Measurements from ENCODE around the gene KIF14.
A peak's percentile ranks its signal among the peaks of the same experiment; 100 is the strongest.

Gene KIF14

DNA sequence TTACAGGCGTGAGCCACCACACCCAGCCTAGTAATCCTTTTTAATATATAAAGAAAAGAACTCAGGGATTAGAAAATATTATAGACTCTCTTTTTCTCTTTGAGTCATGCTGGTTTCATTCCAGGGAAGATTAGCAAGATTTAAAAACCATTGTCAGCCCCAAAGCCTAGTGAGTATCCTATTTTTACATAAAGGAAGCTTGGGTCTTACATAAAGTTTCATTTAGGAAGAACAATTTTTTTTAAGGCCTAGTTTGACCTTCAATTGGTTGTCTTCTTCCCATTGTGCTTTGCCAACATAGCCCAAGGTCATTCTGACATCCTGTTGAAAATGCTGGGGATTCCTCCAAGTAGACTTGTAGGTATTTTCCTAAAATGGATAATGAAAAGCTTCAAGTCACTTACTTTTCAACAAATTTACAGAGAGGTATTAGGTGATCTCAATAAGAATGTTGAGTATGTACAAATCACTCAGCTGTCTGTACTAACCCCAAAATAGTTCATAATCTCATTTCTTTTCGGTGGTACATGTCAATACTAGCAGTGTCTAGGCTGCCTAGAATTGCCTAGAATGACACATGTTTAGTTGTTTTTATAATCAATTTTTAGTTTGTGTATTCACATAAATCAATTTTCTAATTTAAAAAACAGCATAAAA lies 4.3 kb upstream of the KIF14 start:
- Histone ChIP-seq H2AK5ac (ENCODE audit: low read length) (no peak overlapping the region), H3K79me1 (ENCODE audit: low read length) (no peaks in the 10 kb centered on the region), H2BK5ac (ENCODE audit: low read length) (no peak overlapping the region), H3K79me2 (ENCODE audit: control insufficient read depth, insufficient read depth, low read length) (peaks cover 2% of the 10 kb centered on the region), H3K27me3 (ENCODE audit: insufficient read depth, low read length, poor library complexity) (no peaks in the 10 kb centered on the region), H3K27ac (ENCODE audit: low read depth, low read length) (no peak overlapping the region), H3K56ac (ENCODE audit: low read length) (no peak overlapping the region), H3K4me1 (ENCODE audit: control insufficient read depth, low read depth, low read length) (no peaks in the 10 kb centered on the region), H2BK120ac (ENCODE audit: low read depth, low read length) (no peak overlapping the region), H2BK15ac (replicated peaks; ENCODE audit: low read depth) (no peak overlapping the region), H3K18ac (ENCODE audit: low read length) (no peak overlapping the region), H3K4me2 (ENCODE audit: low read length) (no peak overlapping the region), H3K36me3 (ENCODE audit: control insufficient read depth, insufficient read depth, low read length) (no peaks in the 10 kb centered on the region), H3K23ac (ENCODE audit: low read length) (no peak overlapping the region), H4K5ac (ENCODE audit: low read length) (no peak overlapping the region), H3K4me3 (ENCODE audit: low read length) (no peak overlapping the region), H4K8ac (ENCODE audit: low read depth, low read length) (no peak overlapping the region), H3K9ac (ENCODE audit: low read length) (no peak overlapping the region), H3K4ac (ENCODE audit: low read depth, low read length) (no peak overlapping the region)
- DNase-seq = peak; percentile 50
- WGBS (ENCODE audit: extremely low coverage, insufficient coverage, low lambda C conversion rate) = no CpG with 5 or more reads among the region's 2 CpGs

- H4K5ac ChIP-seq (ENCODE audit: low read length) = no peak overlapping the region
- peak overlapping the region; percentile 96 for H3K9ac ChIP-seq (ENCODE audit: low read length)
- H2AK5ac ChIP-seq (ENCODE audit: low read length) = no peak overlapping the region
- peak overlapping the region; percentile 97 for H3K4me3 ChIP-seq (ENCODE audit: low read length)
- H3K27ac ChIP-seq (ENCODE audit: low read depth, low read length) = peak overlapping the region; percentile 58
- no peak overlapping the region for H3K23ac ChIP-seq (ENCODE audit: low read length)
- H3K56ac ChIP-seq (ENCODE audit: low read length) = peak overlapping the region; percentile 99
- no peak for DNase-seq
- peak overlapping the region; percentile 28 for H3K4me2 ChIP-seq (ENCODE audit: low read length)
- no peaks in the 10 kb centered on the region for H3K36me3 ChIP-seq (ENCODE audit: control insufficient read depth, insufficient read depth, low read length)
- no peak overlapping the region for H2BK15ac ChIP-seq (replicated peaks; ENCODE audit: low read depth)
- H2BK120ac ChIP-seq (ENCODE audit: low read depth, low read length) = no peak overlapping the region
- H4K8ac ChIP-seq (ENCODE audit: low read depth, low read length) = no peak overlapping the region
- H2BK5ac ChIP-seq (ENCODE audit: low read length) = no peak overlapping the region
- H3K4ac ChIP-seq (ENCODE audit: low read depth, low read length) = no peak overlapping the region
- H3K4me1 ChIP-seq (ENCODE audit: control insufficient read depth, low read depth, low read length) = no peaks in the 10 kb centered on the region
- H3K79me1 ChIP-seq (ENCODE audit: low read length) = peaks cover 3% of the 10 kb centered on the region
- H3K79me2 ChIP-seq (ENCODE audit: control insufficient read depth, insufficient read depth, low read length) = peaks cover 8% of the 10 kb centered on the region
- no CpG with 5 or more reads among the region's 6 CpGs for WGBS (ENCODE audit: extremely low coverage, insufficient coverage, low lambda C conversion rate)
- H3K18ac ChIP-seq (ENCODE audit: low read length) = no peak overlapping the region
- no peaks in the 10 kb centered on the region for H3K27me3 ChIP-seq (ENCODE audit: insufficient read depth, low read length, poor library complexity)
Observed at GRCh38 chr1:200619894-200620272, 668 bp downstream of the KIF14 start.

GRCh38 chr1:200610846-200611245 lies 9.7 kb downstream of the KIF14 start:
- Histone ChIP-seq H3K4me2 (ENCODE audit: low read length) (no peak overlapping the region), H2BK15ac (replicated peaks; ENCODE audit: low read depth) (no peak overlapping the region), H2AK5ac (ENCODE audit: low read length) (no peak overlapping the region), H3K4me1 (ENCODE audit: control insufficient read depth, low read depth, low read length) (no peaks in the 10 kb centered on the region), H2BK120ac (ENCODE audit: low read depth, low read length) (no peak overlapping the region), H4K8ac (ENCODE audit: low read depth, low read length) (no peak overlapping the region), H3K4me3 (ENCODE audit: low read length) (no peak overlapping the region), H3K27ac (ENCODE audit: low read depth, low read length) (no peak overlapping the region), H3K27me3 (ENCODE audit: insufficient read depth, low read length, poor library complexity) (no peaks in the 10 kb centered on the region), H3K23ac (ENCODE audit: low read length) (no peak overlapping the region), H3K4ac (ENCODE audit: low read depth, low read length) (no peak overlapping the region), H3K79me2 (ENCODE audit: control insufficient read depth, insufficient read depth, low read length) (no peaks in the 10 kb centered on the region), H4K5ac (ENCODE audit: low read length) (no peak overlapping the region), H2BK5ac (ENCODE audit: low read length) (no peak overlapping the region), H3K79me1 (ENCODE audit: low read length) (no peaks in the 10 kb centered on the region), H3K56ac (ENCODE audit: low read length) (no peak overlapping the region), H3K36me3 (ENCODE audit: control insufficient read depth, insufficient read depth, low read length) (no peaks in the 10 kb centered on the region), H3K18ac (ENCODE audit: low read length) (no peak overlapping the region), H3K9ac (ENCODE audit: low read length) (no peak overlapping the region)
- DNase-seq = no peak
- no CpG with 5 or more reads among the region's 2 CpGs for WGBS (ENCODE audit: extremely low coverage, insufficient coverage, low lambda C conversion rate)

GRCh38 chr1:200602632-200603031 lies 17.9 kb downstream of the KIF14 start:
- Histone ChIP-seq H2AK5ac (ENCODE audit: low read length) (no peak overlapping the region), H3K79me2 (ENCODE audit: control insufficient read depth, insufficient read depth, low read length) (no peaks in the 10 kb centered on the region), H3K18ac (ENCODE audit: low read length) (no peak overlapping the region), H3K9ac (ENCODE audit: low read length) (no peak overlapping the region), H3K27me3 (ENCODE audit: insufficient read depth, low read length, poor library complexity) (no peaks in the 10 kb centered on the region), H3K56ac (ENCODE audit: low read length) (no peak overlapping the region), H2BK120ac (ENCODE audit: low read depth, low read length) (no peak overlapping the region), H3K4ac (ENCODE audit: low read depth, low read length) (no peak overlapping the region), H3K4me1 (ENCODE audit: control insufficient read depth, low read depth, low read length) (no peaks in the 10 kb centered on the region), H4K8ac (ENCODE audit: low read depth, low read length) (no peak overlapping the region), H3K79me1 (ENCODE audit: low read length) (no peaks in the 10 kb centered on the region), H3K4me2 (ENCODE audit: low read length) (no peak overlapping the region), H3K36me3 (ENCODE audit: control insufficient read depth, insufficient read depth, low read length) (no peaks in the 10 kb centered on the region), H3K4me3 (ENCODE audit: low read length) (no peak overlapping the region), H3K23ac (ENCODE audit: low read length) (no peak overlapping the region), H4K5ac (ENCODE audit: low read length) (no peak overlapping the region), H2BK15ac (replicated peaks; ENCODE audit: low read depth) (no peak overlapping the region), H3K27ac (ENCODE audit: low read depth, low read length) (no peak overlapping the region), H2BK5ac (ENCODE audit: low read length) (no peak overlapping the region)
- no CpG with 5 or more reads among the region's 1 CpG for WGBS (ENCODE audit: extremely low coverage, insufficient coverage, low lambda C conversion rate)
- DNase-seq = no peak

- Histone ChIP-seq H3K4me2 (ENCODE audit: low read length) (no peak overlapping the region), H3K4me1 (ENCODE audit: control insufficient read depth, low read depth, low read length) (no peaks in the 10 kb centered on the region), H3K9ac (ENCODE audit: low read length) (no peak overlapping the region), H3K27ac (ENCODE audit: low read depth, low read length) (no peak overlapping the region), H3K79me1 (ENCODE audit: low read length) (no peaks in the 10 kb centered on the region), H2BK120ac (ENCODE audit: low read depth, low read length) (no peak overlapping the region), H4K8ac (ENCODE audit: low read depth, low read length) (peak overlapping the region; percentile 56), H3K4ac (ENCODE audit: low read depth, low read length) (no peak overlapping the region), H2BK5ac (ENCODE audit: low read length) (no peak overlapping the region), H3K79me2 (ENCODE audit: control insufficient read depth, insufficient read depth, low read length) (no peaks in the 10 kb centered on the region), H3K36me3 (ENCODE audit: control insufficient read depth, insufficient read depth, low read length) (peaks cover 7% of the 10 kb centered on the region), H3K56ac (ENCODE audit: low read length) (no peak overlapping the region), H3K18ac (ENCODE audit: low read length) (no peak overlapping the region), H4K5ac (ENCODE audit: low read length) (no peak overlapping the region), H3K23ac (ENCODE audit: low read length) (no peak overlapping the region), H2BK15ac (replicated peaks; ENCODE audit: low read depth) (no peak overlapping the region), H2AK5ac (ENCODE audit: low read length) (no peak overlapping the region), H3K27me3 (ENCODE audit: insufficient read depth, low read length, poor library complexity) (no peaks in the 10 kb centered on the region), H3K4me3 (ENCODE audit: low read length) (no peak overlapping the region)
- WGBS (ENCODE audit: extremely low coverage, insufficient coverage, low lambda C conversion rate) = no CpG with 5 or more reads among the region's 1 CpG
- no peak for DNase-seq
Observed at GRCh38 chr1:200590001-200590400, 30.6 kb downstream of the KIF14 start.

GRCh38 chr1:200588698-200589097 lies 31.9 kb downstream of the KIF14 start:
- Histone ChIP-seq H3K79me2 (ENCODE audit: control insufficient read depth, insufficient read depth, low read length) (no peaks in the 10 kb centered on the region), H3K18ac (ENCODE audit: low read length) (no peak overlapping the region), H3K4me3 (ENCODE audit: low read length) (no peak overlapping the region), H3K56ac (ENCODE audit: low read length) (no peak overlapping the region), H3K9ac (ENCODE audit: low read length) (no peak overlapping the region), H2BK15ac (replicated peaks; ENCODE audit: low read depth) (no peak overlapping the region), H2BK5ac (ENCODE audit: low read length) (no peak overlapping the region), H2AK5ac (ENCODE audit: low read length) (no peak overlapping the region), H3K36me3 (ENCODE audit: control insufficient read depth, insufficient read depth, low read length) (peaks cover 7% of the 10 kb centered on the region), H3K23ac (ENCODE audit: low read length) (no peak overlapping the region), H2BK120ac (ENCODE audit: low read depth, low read length) (no peak overlapping the region), H3K79me1 (ENCODE audit: low read length) (no peaks in the 10 kb centered on the region), H3K27ac (ENCODE audit: low read depth, low read length) (no peak overlapping the region), H4K5ac (ENCODE audit: low read length) (no peak overlapping the region), H4K8ac (ENCODE audit: low read depth, low read length) (no peak overlapping the region), H3K4ac (ENCODE audit: low read depth, low read length) (no peak overlapping the region), H3K27me3 (ENCODE audit: insufficient read depth, low read length, poor library complexity) (no peaks in the 10 kb centered on the region), H3K4me1 (ENCODE audit: control insufficient read depth, low read depth, low read length) (no peaks in the 10 kb centered on the region), H3K4me2 (ENCODE audit: low read length) (no peak overlapping the region)
- no peak for DNase-seq
